HCEC 1CT (cell line): ENCODE measurements around the gene NEIL3.

Experiments
- DNase-seq: peaks from one replicate; pipeline ENCODE4 v3.0.0-alpha.2; 2017

Gene NEIL3

DNA sequence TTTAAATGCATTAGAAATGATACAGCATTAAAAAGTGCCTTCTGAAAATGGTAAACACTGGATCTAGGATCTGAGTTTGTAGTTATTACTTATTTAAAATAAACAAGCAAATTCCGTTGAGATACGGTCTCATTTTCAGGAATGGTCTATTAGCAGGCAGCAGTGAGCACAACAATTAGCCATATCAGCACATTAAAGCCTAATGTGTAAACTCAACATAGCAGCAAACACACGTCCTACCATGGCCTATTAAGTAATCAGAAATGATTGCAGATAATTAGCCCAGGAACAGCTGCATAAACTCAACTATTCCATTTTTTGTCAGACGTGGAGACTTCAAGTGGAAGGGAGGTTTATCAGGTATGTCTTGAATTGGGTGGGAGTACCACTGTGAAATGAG is 61.8 kb downstream of the NEIL3 start:
- DNase-seq = no peak

DNA sequence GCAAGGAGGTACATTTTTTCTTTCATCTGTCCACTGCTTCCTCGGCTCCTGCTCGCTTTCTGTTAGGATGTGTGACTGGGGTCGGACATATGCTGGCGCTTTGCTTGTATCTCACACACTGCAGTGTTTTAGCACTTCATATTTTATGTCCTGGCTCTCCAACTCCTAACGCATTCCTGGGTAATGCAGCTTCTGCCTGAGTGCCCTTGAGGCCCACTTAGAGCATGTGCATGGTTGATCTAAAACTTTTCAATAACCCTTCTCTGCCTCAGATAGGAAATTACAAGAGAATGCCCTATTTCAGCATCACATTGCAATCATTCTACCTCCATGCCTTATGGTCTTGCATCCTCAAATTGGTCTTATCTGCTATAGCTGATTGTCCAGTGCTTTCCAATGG is 65.3 kb downstream of the NEIL3 start:
- DNase-seq = no peak

DNA sequence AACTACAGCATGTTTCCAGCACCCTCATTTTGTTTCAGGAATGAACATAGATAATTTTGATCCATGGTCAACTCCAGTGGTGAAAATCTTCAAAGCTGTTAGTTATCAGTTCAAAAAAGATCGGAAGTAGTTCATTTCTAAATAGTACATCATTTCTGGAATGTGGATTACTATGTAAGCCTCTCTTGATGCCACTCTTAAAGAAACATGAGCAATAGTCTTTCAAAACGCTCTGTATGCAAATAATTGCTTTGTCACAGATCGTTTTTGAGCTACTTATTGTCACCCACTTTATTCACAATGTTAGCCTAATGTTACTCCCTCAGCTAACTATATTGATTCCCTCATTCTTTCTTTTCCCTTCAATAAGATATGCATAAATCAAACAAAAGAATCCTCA is 65.7 kb downstream of the NEIL3 start:
- DNase-seq = no peak

DNA sequence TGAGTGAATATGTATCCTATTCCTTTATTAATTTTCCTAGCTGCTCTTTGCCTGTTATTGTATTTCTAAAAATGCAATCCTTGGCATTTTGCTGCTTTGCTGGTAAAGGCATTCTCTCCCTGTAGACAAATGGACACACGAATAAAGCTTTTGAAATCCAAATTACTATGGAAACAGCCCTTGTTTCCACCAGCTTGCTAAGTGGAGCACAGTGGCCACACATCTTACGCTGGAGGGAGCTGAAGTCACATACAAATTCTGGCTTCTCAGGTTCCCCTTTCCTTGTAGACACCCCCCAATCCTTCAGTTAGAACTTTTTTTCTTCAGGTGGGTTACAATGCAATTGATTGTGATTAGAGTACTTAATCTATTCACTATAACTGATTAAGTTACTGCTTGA is 66.3 kb downstream of the NEIL3 start:
- DNase-seq = no peak

DNA sequence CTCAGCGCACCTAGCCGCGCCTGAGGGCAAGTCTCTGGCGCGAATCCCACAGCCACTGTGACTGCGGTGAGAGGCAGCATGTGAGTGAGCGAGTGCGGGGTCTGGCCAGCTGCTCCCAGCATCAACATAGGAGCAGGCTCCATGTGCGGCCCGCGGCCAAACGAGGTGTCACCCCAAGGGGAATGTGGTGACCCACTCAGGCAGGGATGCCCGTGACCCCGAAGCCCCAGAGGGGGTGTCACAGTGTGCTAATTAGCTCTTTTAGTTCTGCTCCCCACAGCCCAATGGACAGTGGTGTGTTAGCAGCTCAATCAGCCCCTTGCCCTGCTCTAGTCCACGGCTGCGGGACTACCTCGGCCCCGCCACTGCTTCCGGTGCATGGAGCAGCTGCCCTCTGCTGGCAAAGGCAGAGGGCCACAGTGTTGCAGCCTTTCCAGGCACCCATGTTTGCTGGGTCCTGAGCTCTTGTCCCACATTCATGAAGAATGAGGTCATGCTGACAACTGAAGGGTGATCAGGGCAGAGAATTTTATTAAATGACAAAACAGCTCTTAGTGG is 71.1 kb downstream of the NEIL3 start:
- DNase-seq = no peak

DNA sequence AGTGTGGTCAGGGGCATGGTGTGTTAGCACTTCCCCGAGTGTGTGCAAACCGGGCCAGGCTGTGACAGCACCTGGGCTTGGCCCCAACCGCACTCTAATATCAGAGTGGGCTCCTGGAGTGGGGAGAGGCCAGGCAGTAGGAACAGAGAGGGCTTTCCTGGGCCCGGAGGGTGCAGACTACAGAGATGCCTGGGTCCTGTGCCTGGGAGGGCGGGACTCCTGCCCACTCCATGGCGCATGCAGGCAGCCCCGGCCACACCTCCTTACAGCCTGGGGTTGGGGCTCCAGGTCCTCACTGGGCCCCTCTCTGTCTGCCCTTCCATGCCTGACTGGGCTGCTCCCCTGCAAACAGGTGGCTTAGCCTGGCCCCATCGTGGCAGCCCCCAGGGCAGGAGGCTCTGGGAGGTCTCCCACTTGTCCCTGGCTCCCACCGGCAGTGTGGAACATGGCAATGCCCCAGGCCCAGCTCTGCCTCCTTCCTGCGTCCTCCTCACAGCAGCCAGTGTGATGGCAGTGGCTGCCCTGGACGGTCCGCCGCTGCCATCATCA is 72.2 kb downstream of the NEIL3 start:
- DNase-seq = no peak

DNA sequence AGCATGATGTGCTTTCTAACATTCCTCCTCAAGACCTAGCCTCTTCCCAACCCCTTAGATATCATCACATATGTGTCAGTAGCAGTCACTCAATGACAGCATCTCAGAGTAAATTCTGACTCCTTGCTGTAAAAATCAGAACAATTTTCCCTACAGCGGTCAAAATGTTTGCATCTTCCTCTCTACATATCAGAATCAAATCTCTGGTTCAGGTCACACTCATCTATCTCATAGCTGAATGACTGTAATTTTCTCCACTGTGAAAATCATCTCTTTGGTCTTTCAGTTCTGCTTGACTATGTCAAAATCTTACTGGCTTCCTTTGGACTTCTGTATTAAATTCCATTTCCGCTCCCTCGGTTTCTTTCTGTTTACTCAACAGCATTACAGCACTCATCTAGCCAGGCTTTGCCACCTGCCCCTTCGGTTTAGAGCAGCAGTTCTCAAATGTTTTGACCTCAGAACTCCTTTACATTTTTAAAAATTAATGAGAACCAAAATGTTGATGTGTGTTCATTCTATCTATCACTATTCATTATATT is 75.3 kb downstream of the NEIL3 start:
- DNase-seq = no peak

DNA sequence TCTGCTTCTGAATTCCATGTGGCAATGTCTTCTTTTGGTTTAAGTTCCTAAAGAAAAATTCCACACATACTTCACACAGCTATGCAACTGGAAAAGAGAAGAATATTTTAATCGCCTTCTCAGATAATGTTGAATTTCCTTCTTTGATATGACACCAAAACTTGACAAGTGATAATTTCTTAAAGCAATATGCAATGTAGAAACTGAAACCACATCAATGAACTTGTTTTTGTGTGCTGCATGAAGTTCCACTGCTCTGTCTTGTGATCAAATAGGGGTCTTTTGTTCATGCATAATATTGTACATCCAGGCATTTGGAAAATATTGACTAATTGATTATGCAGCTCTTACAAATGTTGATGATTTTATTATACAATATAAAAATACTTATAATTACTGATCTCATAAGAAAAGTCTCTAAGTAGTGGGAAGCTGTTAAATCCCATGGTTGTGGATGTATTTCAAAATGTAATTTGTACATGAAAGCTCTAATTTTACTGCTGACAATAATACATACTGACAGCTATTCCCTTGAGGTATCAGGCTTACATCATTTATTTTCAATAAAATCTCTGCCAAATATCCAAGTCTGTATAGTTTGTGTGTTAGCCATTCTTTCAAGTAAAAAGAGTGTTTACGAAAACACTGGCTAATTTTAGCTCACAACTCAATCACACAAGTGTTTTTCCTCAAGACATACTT is 76.1 kb downstream of the NEIL3 start:
- DNase-seq = no peak

DNA sequence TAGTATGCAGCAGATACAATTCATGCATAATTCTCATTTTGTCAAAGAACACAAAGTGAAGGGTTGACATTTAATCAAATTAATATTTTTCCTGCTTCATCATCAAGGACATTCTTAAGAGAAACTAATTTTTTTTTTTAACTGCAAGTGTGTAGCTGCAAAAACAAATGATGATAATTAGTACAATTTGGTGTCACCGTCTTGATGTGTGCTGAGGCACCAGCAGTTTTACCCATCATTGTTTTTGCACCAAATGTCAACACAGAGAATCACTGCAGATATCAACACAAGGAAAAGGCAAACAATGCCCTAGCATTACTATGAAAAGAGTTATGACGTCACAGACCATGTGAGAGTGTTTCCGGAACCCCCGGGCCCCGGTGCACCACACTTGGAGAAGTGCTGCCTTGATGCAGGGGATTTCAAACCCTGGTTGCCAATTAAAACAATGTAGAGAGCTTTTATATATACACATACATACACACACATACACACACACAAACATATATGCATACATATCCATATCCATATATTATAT is 76.7 kb downstream of the NEIL3 start:
- DNase-seq = no peak

DNA sequence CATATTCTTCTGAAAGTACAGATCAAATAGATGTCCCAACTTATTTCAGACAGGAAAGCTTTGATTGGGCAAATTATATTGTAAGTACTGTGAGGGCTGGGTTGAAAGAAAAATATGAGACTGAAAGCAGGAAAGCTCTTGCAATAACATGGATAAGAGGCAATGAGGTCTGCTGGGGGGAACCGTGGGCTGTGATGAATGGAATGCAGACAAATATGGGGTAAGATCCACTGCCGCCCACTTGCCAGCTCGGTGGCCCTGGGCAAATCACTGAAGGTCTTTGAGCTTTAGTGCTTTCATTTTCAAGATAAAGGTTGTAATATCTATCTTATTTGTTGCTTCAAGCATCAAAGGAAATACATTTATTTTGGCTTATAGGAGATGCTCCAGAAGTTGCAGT is 81.6 kb downstream of the NEIL3 start:
- no peak for DNase-seq

DNA sequence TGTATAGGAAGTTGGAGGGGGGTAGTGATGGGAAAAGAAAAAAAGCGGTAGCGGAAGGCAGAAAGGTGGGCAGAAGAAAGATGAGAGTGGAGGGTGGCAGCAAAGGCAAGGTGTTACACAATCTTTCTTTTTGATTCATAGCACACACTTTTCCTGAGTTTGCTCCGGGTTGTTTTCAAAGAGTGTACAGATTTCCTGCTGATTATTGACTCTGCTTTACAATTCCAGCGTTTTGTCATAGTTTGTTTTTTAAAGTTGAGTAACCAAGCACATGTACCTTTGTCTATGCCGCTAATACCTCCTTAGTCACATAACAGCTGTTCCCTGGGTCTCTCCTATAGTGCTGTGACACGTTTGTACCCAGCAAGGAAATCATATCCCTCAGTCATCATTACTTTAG is 82.3 kb downstream of the NEIL3 start:
- no peak for DNase-seq

DNA sequence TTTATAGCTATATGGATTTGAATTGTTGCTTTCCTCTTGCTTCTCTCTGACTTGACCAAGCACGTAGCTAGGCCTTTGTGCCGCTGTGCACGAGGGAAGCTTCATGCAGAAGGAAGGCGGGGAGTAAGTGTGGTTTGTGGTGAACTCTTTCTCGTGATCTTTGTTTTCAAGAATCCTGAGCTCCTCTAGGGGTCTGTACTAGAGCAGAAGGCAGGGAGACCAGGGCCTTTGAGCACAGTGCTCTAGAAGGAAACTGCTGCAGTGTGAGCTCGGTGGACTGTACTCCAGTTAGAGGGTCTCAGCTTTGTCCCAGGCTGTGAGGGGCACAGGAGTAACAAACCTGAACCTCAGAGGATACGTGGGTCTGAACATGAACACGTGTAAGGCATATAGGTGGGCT is 83.6 kb downstream of the NEIL3 start:
- DNase-seq = no peak

DNA sequence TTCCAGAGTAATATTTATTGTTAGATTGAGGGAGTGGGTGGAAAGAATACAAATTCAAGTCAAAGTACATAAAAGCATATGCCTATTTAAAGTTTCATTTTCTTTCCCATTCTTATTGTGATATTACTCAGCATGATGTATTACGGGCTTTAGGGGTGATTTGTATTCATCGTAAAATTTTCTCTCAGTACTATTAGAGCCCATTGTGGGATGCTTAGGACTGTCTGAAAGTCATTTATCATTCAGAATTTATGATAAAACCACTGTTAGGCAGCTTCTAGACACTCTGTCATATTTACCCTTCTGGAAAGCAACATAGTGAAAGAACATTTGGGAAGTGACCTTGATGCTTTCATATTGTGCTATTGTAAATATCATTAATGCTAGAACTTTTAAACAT is 86.7 kb downstream of the NEIL3 start:
- DNase-seq = no peak

DNA sequence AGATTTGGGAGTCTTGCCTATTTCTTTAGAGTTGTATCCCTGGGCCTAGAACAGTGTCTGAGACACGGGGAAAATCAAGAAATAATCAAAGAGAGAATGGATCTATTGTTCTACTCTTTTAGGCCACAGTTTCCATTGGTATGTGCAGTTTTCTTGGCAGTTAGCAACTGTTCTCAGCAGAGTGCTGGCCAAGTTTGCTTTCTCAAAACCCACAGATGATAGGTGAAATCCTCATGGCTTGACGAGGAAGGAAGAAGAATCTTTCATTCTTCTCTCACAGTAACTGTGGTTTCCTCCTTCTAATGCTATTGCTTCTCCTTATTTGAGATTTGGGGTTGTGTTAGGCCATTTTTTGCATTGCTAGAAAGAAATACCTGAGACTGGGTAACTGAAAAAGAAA is 90.4 kb downstream of the NEIL3 start:
- no peak for DNase-seq

DNA sequence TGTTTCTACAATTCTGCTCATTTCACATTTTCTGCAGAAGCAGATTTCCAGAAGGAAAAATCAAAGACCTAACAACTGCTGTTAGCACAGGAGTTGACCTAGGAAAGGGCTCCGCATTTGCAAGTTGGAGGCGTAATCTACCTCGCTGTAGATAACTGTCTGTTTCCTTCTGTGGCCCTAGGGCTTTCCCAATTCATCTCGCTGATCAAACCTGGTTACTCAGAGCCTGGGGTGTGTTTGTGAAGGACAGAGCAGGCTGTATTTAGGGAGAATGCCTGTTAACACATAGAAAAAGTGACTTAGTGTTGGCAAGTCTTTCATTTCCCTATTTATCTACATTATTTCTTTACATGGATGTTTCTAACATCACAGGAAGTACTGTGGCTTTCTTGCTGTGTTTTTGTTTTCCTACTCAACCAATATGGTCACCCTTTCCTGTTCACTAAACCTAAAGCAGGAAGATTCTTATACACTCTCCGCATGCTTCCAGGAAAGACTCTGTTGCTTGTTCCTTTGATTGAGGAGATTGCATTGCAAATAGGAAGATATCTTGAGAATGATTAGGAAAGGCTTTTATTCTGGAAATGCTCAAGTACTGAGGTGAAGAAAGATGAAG is 92.1 kb downstream of the NEIL3 start:
- no peak for DNase-seq

DNA sequence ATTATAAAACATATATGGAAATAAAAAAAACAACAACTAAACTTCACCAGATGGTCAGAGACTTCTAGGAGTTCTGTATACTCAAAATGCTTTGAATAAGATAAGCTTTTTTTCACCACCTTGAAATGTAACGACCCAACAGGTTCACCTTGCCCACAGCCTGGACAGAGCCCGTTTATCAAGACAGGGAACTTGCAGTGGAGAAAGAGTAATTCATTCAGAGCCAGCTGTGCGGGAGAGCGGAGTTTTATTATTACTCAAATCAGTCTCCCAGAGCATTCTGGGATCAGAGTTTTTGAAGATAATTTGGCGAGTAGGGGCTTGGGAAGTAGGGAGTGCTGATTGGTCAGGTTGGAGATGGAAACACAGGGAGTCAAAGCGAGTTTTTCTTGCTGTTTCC is 94.1 kb downstream of the NEIL3 start:
- DNase-seq = no peak

DNA sequence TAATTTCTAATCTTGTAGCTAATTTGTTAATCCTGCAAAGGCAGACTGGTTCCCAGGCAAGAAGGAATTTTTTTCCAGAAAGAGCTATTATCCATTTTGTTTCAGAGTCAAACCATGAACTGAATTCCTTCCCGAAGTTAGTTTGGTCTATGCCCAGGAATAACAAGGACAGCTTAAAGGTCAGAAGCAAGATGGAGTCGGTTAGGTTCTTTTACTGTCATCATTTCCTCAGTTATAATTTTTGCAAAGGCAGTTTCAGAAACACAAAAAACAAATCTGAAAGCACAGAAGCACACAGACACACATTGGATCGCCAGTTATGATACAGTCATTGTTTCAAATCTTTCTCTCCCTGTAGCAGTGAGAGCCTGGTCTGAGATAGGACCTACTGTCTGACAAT is 94.7 kb downstream of the NEIL3 start:
- no peak for DNase-seq

DNA sequence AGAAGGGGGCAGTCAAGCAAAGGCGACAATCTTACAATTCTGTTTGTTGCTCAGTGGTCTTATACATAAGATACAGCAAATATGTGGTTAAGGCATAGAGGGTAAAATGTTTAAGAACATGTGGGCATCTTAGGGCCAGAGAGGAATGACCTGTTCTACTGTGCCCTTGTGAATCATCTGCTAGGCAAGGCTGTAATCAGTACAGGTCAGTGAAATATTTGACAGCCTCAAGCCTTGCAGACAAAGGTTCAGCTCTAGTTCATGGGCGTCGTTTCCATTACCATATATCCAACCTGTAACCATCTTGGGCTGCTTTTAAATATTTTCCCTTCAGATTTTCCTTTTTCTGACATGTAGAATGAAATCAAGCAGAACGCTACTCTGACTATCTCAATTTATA is 95.3 kb downstream of the NEIL3 start:
- no peak for DNase-seq

DNA sequence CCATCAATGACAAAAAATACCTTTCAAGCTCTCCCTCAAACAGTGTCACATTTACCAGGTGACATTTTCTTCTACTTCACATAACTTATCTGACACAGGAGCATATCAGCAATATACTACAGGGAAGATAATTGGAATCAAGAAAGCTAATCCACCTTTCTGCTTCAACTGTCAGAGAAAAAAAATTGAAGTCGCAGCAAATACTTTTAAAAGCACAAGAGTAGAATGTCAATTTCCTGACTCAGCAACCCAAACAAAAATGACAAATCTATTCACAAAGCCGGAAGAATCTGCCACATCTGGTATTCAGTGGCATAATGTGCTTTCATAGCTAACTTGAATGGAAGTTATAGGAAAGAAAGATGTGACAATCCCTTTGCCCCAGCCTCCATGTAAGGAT is 95.8 kb downstream of the NEIL3 start:
- no peak for DNase-seq

DNA sequence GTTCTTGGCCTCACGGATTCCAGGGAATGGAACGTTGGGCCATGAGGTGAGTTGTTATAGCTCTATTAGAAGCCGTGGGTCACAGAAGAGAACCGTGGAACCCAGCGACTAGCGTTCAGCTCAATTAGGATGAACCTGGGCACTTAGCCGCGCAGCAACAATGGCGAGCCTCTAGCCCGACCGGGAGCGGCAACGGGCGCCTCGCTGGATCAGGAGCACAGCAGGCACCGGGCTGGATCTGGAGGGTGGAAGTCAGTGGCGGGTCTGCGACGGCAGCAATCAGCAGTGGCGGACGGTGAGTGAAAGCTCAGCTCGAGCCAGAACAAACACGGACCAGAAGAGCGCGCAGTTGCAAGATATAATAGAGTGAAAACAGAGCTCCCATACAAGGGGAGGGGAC is 98.3 kb downstream of the NEIL3 start:
- no peak for DNase-seq

DNA sequence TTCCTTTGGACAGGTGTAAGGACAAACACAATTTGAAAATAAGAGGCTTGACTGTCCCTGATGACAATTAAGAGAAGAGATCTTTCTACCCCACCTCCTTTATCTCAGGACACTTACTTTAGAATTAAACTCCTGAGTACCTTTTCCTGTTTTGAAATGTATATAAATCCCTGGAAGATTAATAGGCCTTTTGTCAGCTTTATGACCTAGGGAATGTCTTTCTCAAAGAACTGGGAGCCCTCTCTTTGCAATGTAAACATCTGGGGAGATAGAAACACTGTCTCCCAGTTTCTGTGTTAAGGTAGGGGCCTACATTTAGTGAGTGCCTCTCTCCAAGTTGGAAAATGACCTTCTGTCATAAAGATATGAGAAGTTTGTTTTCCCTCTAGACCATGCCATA is 100.9 kb downstream of the NEIL3 start:
- no peak for DNase-seq

DNA sequence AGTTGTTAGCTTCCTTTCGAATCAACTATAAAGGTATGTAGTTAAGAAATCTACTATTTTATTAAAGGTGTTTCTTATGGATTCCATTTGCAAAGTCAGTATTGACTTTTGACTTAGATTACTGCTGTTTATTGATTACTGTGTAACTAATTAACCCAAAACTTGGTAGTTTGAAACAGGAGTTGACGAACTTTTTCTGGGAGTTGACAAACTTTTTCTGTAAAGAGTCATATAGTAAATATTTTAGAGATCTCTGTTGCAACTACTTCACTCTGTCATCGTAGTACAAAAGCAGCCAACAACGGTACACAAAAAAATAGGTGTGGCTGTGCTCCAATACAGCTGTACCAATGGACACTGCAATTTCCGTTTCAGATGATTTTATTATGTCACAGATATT is 102.3 kb downstream of the NEIL3 start:
- no peak for DNase-seq
